ENCODE measurements around the gene KLHDC10.

DNA sequence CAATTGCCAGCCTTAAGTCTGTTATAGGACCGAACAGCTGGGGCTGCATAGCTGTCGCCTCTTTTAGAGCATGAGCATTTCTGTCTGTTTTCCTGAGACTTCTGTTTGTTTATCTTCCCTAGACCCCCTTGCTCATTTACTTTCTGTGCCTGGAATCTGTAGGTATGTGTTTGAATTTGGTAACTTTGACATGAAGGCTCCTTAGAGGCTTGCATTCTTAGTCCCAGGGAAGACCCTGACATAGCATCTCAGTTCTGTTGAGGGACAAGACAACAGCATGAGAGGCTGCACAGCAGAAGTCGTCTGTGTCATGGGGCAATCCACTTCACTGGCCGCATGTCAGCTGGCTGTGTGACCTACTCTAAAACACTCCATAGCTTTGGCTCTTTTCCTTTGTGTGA lies 58.7 kb downstream of the KLHDC10 start:
- TF ChIP-seq, protein P1, sequence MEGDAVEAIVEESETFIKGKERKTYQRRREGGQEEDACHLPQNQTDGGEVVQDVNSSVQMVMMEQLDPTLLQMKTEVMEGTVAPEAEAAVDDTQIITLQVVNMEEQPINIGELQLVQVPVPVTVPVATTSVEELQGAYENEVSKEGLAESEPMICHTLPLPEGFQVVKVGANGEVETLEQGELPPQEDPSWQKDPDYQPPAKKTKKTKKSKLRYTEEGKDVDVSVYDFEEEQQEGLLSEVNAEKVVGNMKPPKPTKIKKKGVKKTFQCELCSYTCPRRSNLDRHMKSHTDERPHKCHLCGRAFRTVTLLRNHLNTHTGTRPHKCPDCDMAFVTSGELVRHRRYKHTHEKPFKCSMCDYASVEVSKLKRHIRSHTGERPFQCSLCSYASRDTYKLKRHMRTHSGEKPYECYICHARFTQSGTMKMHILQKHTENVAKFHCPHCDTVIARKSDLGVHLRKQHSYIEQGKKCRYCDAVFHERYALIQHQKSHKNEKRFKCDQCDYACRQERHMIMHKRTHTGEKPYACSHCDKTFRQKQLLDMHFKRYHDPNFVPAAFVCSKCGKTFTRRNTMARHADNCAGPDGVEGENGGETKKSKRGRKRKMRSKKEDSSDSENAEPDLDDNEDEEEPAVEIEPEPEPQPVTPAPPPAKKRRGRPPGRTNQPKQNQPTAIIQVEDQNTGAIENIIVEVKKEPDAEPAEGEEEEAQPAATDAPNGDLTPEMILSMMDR (IDR thresholded peaks at IDR 0.05) = no peak
- no peak for TF ChIP-seq ZFX (IDR thresholded peaks at IDR 0.05; ENCODE audit: borderline replicate concordance)
